Brain microvascular endothelial cell (primary cell): ENCODE measurements around the gene NFKB2.

Experiments
- DNase-seq: peaks from one replicate; pipeline ENCODE4 v3.0.0-alpha.2; 2020
- H3K27ac ChIP-seq: fragments of 250-450 bp; sonication (Bioruptor Pico); 2 replicates; pipeline ENCODE4 v1.5.1; 2020; ENCODE audit warnings: mild to moderate bottlenecking, moderate library complexity
- H3K27me3 ChIP-seq: fragments of 250-450 bp; sonication (Bioruptor Pico); replicated peaks from 2 replicates; pipeline ENCODE4 v1.5.1; 2020; ENCODE audit warnings: mild to moderate bottlenecking
- H3K36me3 ChIP-seq: fragments of 250-450 bp; sonication (Bioruptor Pico); replicated peaks from 2 replicates; pipeline ENCODE4 v1.5.1; 2020; ENCODE audit warnings: mild to moderate bottlenecking
- H3K4me3 ChIP-seq: 2 replicates; pipeline ENCODE4 v1.5.1; 2011; ENCODE audit warnings: low read depth, mild to moderate bottlenecking, control low read depth, low read length, moderate library complexity
- CTCF ChIP-seq: IDR thresholded peaks from 2 replicates; pipeline ENCODE4 v1.5.1; 2011; ENCODE audit warnings: low read depth, mild to moderate bottlenecking, moderate library complexity, low read length, control low read depth, inconsistent platforms; ENCODE audit errors: missing control alignments
- in situ Hi-C: cut with HindIII; loops from 2 replicates; pipeline ENCODE4 v1.10.0; 2017; ENCODE audit warnings: low sequenced_read_pairs, low pct_ligation_motif_present

NFKB2 gene

GRCh38 chr10:102392306-102392705, 3.2 kb upstream of the NFKB2 start:
- in situ Hi-C loops, result no loop called here
- Histone ChIP-seq H3K27me3 (no peaks in the 10 kb centered on the region), H3K4me3 (no peak overlapping the region), H3K27ac (no peak overlapping the region), H3K36me3 (no peaks in the 10 kb centered on the region)
- no peak for TF ChIP-seq CTCF
- no peak for DNase-seq

- no peaks in the 10 kb centered on the region for H3K27me3 ChIP-seq
- H3K27ac ChIP-seq, result peak overlapping the region; percentile 96
- peak; percentile 13 for DNase-seq
- in situ Hi-C loops, result no loop called here
- TF ChIP-seq CTCF, result peak; percentile 95
- peak overlapping the region; percentile 73 for H3K4me3 ChIP-seq
- H3K36me3 ChIP-seq, result peaks cover 6% of the 10 kb centered on the region
Observed at GRCh38 chr10:102393411-102394078, 2.0 kb upstream of the NFKB2 start.

GRCh38 chr10:102394079-102394800, 1.3 kb upstream of the NFKB2 start:
- H3K36me3 ChIP-seq, result peaks cover 6% of the 10 kb centered on the region
- H3K27ac ChIP-seq, result peak overlapping the region; percentile 96
- peak overlapping the region; percentile 73 for H3K4me3 ChIP-seq
- peak; percentile 92 for DNase-seq
- TF ChIP-seq CTCF, result no peak
- in situ Hi-C loops, result no loop called here
- H3K27me3 ChIP-seq, result no peaks in the 10 kb centered on the region

- Histone ChIP-seq H3K36me3 (peaks cover 6% of the 10 kb centered on the region), H3K27ac (peak overlapping the region; percentile 96), H3K4me3 (peak overlapping the region; percentile 73), H3K27me3 (no peaks in the 10 kb centered on the region)
- no peak for TF ChIP-seq CTCF
- in situ Hi-C loops, result no loop called here
- peak; percentile 47 for DNase-seq
Observed at GRCh38 chr10:102394801-102395399, 605 bp upstream of the NFKB2 start.

- in situ Hi-C loops, result no loop called here
- Histone ChIP-seq H3K36me3 (peaks cover 18% of the 10 kb centered on the region), H3K4me3 (peak overlapping the region; percentile 73), H3K27ac (peak overlapping the region; percentile 96), H3K27me3 (no peaks in the 10 kb centered on the region)
- TF ChIP-seq CTCF, result no peak
- no peak for DNase-seq
Observed at GRCh38 chr10:102396317-102396650, 779 bp downstream of the NFKB2 start.
